GM21381 (cell line): Measurements from ENCODE around the gene BRK1.
"Not testable (repeated sequence)": the region's sequence is repeated elsewhere in the genome, so short reads cannot be mapped to it uniquely, and the experiment has no call there.

ENCODE experiments used
- ATAC-seq: cut with Tn5 transposase; IDR thresholded peaks from one replicate; pipeline ENCODE4 v1.9.1; 2021; ENCODE audit warnings: mild to moderate bottlenecking, moderate library complexity; ENCODE audit not compliant: unreplicated experiment

The BRK1 gene

DNA sequence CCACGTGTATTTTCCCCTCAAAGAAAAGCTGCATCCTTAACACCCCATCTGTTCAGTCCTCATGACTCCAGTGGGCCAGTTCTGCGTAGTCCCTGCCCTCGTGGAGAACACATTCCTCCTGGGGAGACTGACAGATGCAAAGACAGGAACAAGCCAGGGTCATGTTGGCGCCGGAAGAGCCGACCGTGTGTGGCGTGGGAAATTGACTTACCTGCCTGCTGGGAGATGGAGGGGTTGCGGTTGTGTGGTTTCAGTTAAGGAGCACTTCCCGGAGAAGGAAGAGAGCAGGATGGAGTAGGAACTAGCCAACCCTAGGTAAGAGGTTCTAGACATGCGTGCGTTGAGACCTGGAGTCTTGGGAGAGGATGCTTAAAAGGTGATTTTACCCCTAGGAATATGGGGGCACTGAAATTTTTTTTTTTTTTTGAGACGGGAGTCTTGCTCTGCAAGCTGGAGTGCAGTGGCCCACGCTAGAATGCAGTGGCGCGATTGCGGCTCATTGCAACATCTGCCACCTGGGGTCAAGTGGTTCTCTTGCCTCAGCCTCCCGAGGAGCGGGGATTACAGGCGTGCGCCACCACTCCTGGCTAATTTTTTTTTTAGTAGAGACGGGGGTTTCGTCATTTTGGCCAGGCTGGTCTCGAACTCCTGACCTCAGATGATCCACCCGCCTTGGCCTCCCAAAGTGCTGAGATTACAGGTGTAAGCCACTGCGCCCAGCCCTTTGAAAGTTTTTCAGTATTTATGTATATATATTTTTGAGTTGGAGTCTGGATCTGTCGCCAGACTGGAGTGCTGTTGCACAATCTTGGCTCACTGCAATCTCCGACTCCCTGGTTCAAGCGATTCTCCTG lies 27.5 kb downstream of the BRK1 start:
- no peak for ATAC-seq

DNA sequence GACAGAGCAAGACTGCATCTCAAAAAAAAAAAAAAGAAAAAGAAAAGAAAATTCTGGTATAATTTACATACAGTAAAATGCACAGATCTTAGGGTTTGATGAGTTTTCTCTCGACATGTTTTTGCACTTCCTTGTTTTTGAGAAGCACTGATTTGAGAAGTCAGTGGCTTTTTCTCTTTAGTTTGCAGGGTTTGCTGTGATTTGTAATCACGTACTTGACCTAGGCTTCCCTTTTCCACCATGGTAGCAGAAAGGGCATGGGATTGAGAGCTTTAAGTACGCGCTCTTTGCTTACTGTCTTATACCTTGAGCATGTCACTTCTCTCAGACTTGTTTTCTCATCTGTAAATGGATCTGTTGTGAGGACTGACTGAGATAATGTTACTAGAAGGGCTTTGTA lies 30.2 kb downstream of the BRK1 start:
- ATAC-seq, result no peak

DNA sequence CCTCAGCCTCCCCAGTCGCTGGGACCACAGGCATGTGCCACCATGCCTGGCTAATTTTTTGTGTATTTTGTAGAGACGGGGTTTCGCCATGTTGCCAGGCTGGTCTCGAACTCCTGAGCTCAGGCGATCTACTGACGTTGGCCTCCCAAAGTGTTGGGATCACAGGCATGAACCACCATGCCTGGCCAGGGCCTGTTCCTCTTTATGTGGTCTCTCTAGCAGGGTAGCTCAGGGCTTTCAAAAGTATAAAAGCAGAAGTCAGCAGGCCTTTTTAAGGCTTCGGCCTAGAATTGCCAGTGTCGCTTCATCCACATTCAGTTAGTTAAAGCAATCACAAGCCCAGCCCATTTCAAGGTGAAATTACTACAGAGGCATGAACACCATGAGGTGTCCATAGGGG lies 33.8 kb downstream of the BRK1 start:
- ATAC-seq, result no peak

DNA sequence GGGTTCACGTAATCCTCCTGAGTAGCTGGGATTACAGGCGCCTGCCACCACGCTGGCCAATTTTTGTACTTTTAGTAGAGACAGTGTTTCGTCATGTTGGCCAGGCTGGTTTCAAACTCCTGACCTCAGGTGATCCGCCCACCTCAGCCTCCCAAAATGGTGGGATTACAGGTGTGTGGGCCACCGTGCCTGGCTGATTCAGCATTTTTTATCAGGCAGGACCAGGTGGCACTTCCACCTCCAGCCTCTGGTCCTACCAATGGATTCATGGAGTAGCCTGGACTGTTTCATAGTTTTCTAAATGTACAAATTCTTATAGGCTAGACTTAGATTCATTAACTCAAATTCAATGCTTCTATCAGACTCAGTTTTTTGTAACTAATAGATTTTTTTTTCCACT lies 35.5 kb downstream of the BRK1 start:
- no peak for ATAC-seq

DNA sequence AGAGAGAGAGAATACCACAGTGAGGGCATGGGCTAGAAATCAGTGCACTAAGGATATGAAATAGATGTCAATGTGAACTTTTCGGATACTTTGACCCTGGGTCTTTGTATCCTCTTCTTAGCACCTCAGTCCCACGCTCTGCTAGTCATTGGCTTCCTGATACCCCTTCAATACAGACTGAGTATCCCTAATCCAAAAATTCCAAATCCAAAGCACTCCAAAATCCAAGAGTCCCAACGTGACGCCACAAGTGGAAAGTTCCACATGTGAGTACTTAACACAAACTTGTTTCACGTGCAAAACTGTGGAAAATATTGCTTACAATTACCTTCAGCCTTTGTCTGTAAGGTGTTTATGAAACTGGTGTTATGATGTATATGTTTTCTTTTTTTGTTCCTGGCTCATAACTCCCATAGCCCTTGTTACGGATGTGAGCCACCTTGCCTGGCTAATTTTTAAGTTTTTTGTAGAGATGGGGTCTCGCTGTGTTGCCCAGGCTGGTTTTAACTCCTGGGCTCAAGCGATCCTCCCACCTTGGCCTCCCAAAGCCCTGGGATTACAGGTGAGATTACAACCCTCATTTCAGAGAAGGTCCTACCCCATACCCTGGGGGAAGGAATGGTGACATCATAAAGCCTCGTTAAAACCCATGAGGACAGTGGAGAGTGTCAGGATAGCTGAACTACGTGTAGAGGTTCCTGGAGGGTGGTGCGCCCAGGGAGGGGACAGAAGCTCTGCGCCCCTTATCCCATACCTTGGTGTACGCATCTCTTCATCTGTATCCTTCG lies 39.1 kb downstream of the BRK1 start:
- ATAC-seq, result no peak

DNA sequence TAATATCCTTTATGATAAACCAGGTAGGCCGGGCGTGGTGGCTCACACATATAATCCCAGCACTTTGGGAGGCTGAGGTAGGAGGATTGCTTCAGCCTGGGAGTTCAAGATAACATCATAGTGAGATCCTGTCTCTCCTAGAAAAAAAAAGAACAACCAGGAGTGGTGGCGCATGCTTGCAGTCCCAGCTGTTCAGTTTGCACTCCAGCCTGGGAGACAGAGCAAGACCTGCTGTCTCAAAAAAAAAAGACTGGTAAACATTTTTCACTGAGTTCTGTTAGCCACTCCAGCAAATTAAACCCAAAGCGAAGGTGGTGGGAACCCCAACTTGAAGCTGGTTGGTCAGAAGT lies 39.6 kb downstream of the BRK1 start:
- no peak for ATAC-seq

DNA sequence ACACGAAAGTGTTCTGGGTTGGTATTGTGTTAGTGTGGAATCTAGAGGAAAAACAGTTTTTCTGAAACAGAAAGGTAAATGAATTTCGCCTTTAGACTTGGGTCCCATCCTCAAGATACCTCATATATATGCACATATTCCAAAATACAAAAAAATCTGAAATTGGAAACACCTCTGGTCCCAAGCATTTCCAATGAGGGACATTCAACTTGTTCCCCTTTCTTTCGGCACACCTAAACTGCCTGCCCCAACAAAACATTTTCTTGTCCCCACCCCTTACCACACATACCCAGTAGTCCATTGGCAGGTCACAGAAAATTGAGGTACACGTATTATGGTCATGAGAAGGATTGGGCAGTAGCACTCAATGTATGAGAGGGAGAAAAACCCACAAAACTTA lies 40.2 kb downstream of the BRK1 start:
- ATAC-seq, result no peak

DNA sequence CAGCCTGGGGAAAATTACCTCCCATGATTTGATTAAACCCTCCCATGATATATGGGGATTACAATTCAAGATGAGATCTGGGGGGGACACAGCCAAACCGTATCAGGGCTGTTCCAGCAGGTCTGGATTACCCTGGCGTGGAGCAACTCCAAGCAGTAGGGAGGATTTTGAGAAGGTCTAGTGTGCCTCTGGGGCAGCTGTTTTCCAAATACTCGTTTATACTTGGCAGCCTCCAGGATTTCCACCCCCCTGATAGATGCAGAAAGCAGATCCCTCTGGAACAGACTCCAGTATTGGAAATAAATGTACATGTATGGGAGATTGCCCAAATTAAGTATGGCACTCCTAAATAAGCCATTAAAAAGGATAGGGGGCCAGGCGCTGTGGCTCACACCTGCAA lies 41.6 kb downstream of the BRK1 start:
- ATAC-seq, result no peak

DNA sequence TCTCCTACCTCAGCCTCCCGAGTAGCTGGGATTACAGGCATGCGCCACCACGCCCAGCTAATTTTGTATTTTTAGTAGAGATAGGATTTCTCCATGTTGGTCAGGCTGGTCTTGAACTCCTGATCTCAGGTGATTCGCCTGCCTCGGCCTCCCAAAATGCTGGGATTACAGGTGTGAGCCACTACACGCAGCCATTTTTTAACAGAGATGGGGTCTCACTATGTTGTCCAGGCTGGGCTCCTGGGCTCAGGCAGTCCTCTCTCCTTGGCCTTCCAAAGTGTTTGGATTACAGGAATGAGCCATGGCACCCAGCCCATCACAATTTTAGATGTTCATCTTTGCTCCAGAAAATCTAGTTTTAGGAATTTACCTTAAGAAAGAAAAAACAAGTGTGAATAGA lies 43.1 kb downstream of the BRK1 start:
- not testable (repeated sequence) for ATAC-seq

DNA sequence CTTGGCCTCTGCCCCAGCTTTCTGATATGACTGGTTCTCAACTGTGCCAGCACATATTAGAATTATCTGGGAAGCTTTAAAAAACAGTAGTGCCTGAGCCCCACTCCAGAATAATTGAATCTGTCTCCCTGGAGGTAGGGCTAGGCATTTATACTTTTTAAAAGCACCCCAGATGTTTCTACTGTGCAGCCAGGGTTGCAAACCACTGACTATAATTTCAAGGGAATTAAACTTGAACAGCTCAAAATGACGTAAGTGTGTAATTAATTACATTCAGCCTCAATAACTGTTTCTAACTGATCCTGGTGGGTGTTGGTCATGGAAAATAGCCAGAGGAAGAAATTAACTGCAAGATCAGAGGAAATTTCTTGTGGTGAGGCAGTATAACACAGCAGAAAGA lies 44.9 kb downstream of the BRK1 start:
- no peak for ATAC-seq

DNA sequence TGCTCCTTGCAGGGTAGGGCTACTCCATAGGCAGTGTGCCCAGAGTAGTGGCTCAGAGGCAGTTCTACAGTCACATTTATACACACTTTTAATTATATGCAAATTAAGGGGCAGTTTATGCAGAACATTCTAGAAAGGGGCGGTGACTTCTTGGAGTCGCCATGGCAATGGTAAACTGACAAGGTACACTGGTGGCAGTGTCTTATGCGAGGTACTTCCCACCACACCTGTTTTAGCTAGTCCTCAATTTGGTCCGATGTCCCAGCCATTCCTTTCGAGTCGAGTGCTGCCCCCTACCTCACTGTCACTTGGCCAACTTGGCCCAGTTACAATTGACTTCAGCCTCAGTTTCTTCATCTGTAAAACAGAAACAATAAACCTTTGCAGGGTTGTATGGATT lies 45.5 kb downstream of the BRK1 start:
- no peak for ATAC-seq

DNA sequence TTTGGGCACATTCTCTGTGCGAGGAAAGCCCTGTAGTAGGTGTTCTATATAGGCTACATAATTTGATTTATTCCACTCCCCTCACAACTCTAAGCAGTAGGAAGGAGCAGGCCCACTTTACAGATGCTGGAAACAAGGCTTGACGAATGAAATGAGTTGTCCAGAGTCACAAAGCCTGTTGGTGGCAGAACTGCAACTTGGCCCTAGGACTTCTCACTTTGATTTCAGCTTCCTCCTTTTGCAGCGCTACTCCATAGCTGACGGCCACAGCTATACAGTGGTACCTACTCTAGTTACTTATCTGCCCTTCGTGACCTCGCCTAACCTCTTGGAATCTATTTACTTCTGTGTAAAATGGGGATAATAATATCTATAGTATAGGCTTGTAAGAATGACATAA lies 46.7 kb downstream of the BRK1 start:
- ATAC-seq, result no peak

DNA sequence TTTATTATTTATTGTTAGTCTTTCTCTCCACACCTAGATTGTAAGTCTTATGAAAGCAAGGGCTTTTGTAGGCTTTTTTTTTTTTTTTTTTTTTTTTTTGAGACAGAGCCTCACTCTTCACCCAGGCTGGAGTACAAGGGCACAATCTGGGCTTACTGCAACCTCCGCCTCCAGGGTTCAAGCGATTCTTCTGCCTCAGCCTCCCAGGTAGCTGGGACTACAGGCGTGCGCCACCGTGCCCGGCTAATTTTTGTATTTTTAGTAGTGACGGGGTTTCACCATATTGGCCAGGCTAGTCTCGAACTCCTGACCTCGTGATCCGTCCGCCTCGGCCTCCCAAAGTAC lies 48.7 kb downstream of the BRK1 start:
- ATAC-seq, result not testable (repeated sequence)

DNA sequence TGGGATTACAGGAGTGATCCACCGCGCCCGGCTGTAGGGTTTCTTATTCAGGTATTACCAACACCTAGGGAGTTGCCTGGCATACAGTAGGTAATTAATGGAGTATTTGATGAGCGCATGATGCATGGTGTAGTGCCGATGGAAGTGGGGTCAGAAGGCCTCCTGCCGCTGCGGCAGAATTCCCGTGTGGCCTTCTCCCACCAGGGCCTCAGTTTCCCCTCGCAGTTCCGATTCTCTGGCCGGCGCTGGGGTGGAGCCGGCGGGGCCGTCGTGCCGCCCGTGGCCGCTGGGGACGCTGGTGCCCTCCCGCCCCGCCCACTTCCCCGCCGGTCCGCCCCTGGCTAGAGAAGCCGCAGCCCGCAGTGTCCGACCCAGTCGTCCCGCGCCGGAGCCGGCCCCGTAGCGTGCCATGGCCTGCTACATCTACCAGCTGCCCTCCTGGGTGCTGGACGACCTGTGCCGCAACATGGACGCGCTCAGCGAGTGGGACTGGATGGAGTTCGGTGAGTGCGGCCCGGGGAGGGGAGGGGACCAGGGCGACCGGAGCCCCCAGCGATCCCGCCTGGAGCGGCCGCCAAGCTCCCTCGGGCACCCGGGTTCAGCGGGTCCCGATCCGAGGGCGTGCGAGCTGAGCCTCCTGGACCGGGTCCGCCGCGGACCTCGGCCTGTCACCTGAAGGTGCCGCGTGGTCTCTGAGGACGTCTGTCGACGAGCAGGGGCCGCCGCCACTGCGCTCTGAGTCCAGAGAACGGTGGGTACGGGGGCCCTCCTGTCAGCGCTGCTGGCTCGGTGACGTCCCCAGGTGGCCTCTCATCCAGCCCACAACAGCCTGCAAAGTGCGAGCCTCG lies 49.3 kb downstream of the BRK1 start, which contains the start of gene IRAK2:
IRAK2 (plus strand) TSS at position 374 of the 848 bp plus-strand sequence; CDS start at position 410, 36 bp downstream.
- peak; percentile 75 for ATAC-seq

DNA sequence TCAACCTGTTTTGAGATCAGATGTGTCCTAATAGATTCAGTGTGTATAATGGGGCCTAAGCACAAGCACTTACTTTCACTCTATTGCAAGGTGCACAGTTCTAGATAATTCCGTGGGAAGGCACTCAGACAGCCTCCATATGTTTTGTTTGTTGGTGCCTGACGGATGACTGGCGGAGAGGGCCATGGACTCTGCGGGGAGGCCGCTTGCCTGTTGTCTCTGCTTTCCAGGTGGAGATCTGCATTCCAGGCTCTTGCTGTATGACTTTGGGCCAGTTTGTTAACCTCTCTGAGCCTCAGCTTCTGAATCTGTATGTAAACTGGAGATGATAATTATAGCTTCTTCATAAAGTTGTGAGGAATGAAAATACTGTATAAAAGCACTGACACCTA lies 50.7 kb downstream of the BRK1 start:
- no peak for ATAC-seq

DNA sequence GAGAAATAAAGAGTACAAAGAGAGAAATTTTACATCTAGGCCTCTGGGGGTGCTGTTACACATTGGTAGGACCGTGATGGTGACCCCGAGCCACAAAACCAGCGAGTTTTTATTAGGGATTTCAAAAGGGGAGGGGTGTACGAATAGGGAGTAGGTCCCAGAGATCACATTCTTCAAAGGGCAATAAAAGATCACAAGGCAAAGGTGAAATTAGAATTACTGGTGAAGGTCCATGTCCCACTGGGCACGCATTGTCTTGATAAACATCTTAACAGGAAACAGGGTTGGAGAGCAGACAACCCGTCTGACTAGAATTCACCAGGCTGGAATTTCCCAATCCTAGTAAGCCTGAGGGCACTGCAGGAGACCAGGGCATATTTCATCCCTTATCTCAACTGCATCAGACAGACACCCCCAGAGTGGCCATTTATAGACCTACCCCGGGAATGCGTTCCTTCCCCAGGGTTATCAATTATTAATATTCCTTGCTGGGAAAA lies 53.6 kb downstream of the BRK1 start:
- ATAC-seq, result no peak

DNA sequence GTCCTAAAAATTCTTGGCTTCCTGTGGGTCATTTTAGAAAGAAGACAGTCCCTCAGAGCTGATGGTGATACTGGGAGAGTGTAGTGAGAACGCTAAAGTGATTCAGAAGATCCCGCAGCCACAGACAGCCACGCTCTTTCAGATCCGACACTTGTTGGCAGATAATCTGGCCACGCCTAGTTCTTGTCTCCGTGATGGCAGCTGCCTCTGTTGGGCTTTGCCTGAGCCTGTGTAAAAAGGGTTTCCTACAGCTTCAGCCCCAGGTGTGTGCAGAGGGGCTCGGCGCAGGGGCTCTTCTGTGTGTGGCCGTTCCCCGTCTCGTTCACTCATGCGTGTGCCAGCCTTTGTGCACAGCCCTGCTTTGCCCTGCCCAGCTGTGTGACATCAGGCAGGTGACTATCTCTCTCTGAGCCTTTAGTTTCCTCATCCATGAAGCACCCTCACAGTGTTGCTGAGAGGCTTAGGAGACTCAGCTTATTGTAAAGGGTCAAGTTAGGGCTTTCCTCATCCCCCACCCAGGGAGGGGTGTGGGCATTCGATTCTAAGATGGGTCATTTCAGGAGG lies 55.5 kb downstream of the BRK1 start:
- ATAC-seq, result no peak

DNA sequence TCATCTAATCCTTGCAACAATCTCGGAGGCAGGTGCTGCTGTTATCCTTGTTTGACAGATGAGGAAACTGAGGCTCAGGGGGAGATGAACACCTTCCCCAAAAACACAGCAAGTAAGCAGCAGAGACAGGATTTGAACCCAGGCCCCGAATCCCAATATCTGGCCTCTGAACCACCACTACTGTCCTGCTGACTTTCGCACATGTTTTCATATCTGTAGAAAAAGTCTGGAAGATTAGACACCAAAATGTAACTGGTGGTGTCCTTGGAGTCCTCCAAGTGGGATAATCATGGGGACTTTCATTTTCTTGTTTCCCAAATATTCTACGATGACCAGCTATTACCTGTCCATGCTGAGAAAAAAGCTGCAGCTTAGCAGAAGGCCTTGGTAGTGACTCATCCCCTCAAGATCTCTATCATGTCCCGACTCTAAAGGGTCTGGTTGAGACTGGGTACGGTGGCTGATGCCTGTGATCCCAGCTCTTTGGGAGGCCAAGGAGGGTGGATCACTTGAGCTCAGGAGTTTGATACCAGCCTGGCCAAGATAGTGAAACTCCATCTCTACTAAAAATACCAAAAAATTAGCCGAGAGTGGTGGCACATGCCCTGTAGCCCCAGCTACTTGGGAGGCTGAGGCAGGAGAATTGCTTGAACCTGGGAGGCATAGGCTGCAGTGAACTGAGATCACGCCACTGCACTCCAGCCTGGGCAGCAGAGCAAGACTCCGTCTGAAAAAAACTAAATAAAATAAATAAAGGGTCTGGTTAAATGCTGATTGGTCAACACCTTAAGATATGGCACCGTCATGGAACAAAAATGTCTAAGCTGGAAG lies 57.8 kb downstream of the BRK1 start:
- no peak for ATAC-seq

DNA sequence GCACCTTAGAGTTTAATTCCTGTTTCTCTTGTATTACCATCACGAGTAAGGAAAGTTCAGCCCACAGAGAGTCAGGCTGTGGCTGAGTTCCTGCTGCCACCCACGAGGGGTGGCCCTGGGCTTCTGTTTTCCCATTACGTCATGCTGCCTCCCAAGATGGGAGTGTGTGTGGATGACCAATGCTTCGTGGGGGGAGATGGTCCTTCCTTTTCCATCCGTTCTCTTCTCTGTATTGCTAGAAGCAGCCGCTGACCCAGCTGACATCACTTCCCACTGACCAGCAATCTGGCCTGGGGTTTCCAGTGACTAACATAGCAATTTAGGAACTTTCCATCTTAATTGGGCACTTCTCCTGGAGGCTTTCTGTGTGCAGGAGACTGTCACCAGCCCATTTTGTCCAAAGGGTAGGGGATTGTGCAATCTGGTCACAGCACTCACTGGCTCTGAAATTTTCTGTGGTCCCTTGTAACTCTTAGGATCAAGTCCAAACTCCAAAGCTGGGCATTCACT lies 58.5 kb downstream of the BRK1 start:
- no peak for ATAC-seq

DNA sequence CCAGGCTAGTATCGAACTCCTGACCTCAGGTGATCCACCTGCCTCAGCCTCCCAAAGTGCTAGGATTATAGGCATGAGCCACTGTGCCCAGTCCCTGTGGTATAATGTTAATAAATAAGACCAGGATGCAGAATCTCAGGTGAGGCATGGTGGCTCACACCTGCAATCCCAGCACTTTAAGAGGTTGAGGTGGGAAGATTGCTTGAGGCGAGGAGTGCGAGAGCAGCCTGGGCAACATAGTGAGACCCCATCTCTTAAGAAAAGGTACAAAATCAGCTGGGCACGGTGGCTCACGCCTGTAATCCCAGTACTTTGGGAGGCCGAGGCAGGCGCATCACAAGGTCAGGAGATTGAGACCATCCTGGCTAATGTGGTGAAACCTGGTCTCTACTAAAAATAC lies 59.9 kb downstream of the BRK1 start:
- not testable (repeated sequence) for ATAC-seq
